Upper lobe of left lung (tissue), 6 donors: Measurements from ENCODE around the gene STK25. TPM values are rescaled to one million over a fixed set of nuclear protein-coding genes. Genes with fewer than 3 reads are reported as not detected.

Experiments
- ATAC-seq, 2 donors: fragments of 200-7000 bp; cut with Tn5 transposase; one replicate each; pipeline ENCODE4 v1.9.1; 2022; ENCODE audit warnings: mild to moderate bottlenecking in 2 of 2, moderate library complexity in 2 of 2; ENCODE audit not compliant: low FRiP score in 2 of 2
- DNase-seq, 2 donors: peaks; one replicate each; pipeline ENCODE4 v3.0.0-alpha.2; 2019 to 2020
- H3K27ac ChIP-seq, 4 donors: fragments of 200-600 bp; sonication (generic); one replicate each; pipeline ENCODE4 v1.5.1; 2016 to 2019
- H3K27me3 ChIP-seq, 4 donors: fragments of 200-600 bp; sonication (generic); one replicate each; pipeline ENCODE4 v1.5.1; 2017 to 2019
- H3K36me3 ChIP-seq, 4 donors: fragments of 200-600 bp; sonication (generic); one replicate each; pipeline ENCODE4 v1.5.1; 2016 to 2019
- H3K4me1 ChIP-seq, 4 donors: fragments of 200-600 bp; sonication (generic); one replicate each; pipeline ENCODE4 v1.5.1; 2018 to 2019
- H3K4me3 ChIP-seq, 4 donors: fragments of 200-600 bp; sonication (generic); one replicate each; pipeline ENCODE4 v1.5.1; 2017 to 2019; ENCODE audit warnings: mild to moderate bottlenecking in 2 of 4, moderate library complexity in 1 of 4
- H3K9me3 ChIP-seq, 4 donors: fragments of 200-600 bp; sonication (generic); one replicate each; pipeline ENCODE4 v1.5.1; 2018 to 2019
- EP300 ChIP-seq, 4 donors: sonication (generic); formaldehyde crosslinking; IDR thresholded peaks; one replicate each; pipeline ENCODE4 v1.5.1; 2017; ENCODE audit warnings: antibody characterized with exemption in 4 of 4, control low read depth in 2 of 4
- POLR2A ChIP-seq, 4 donors: fragments of 450-650 bp; IDR thresholded peaks; one replicate each; pipeline ENCODE4 v1.5.1; 2016 to 2017; ENCODE audit warnings: antibody characterized with exemption in 4 of 4, mild to moderate bottlenecking in 2 of 4
- POLR2AphosphoS5 ChIP-seq, 2 donors: sonication (generic); formaldehyde crosslinking; IDR thresholded peaks; one replicate each; pipeline ENCODE4 v1.5.1; 2017; ENCODE audit warnings: antibody characterized with exemption in 2 of 2
- WGBS, 2 donors: methylation state at CpG; one replicate each; pipeline ENCODE4 v1.1.5; 2017 to 2018; 5-methylcytosine and 5-hydroxymethylcytosine counted together
- total RNA-seq, 6 donors: library from RNA; depleted of rRNA in 4 of 6; stranded (reverse); fragments of >200 nt in 4 of 6; gene quantifications; one replicate each; pipeline versions ENCODE4 v1.1.0 to v1.2.1, GENCODE V29; 2016 to 2021
- TF ChIP-seq, protein P1 (sequence below), 6 experiments: fragments of 450-650 bp in 4 of 6; fragments of 200-600 bp in 2 of 6; sonication (generic) in 2 of 6; IDR thresholded peaks; one replicate each; pipeline ENCODE4 v1.5.1; 2016 to 2019; ENCODE audit warnings: antibody characterized with exemption in 6 of 6
- donor health status: DM: no; HTN: no; CAD: no; lungs with moderate emphysema.
- donor health status: DM: no; HTN: yes; CAD: no; lungs with severe emphysema.

STK25 gene
- total RNA-seq, 6 donors from 2014 or later, result 97.3 to 351 (median 134) TPM

DNA sequence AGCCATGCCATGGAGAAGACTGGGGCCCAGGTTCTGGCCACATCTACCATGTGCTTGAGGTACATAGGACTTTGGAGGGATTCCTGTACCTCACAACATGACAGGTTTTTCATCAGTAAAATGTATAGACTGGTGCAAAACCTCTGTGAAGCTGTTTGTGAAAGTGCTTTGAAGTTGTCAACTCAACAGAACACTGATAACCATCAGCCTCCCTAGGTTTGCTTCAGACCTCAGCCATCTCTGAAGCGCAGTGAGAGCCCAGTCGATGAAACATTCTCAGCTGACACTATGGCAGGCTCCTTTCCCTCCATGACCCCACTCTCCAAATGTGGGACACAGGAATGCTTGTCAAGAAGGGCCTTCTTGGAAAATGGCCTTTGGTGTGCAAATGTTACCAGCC, 38.6 kb downstream of the STK25 start:
- no peak for DNase-seq
- no peak for ATAC-seq
- TF ChIP-seq POLR2AphosphoS5 (IDR thresholded peaks at IDR 0.05) (no peak), POLR2A (IDR thresholded peaks at IDR 0.05) (no peak), EP300 (IDR thresholded peaks at IDR 0.05) (no peak)
- TF ChIP-seq, protein P1, sequence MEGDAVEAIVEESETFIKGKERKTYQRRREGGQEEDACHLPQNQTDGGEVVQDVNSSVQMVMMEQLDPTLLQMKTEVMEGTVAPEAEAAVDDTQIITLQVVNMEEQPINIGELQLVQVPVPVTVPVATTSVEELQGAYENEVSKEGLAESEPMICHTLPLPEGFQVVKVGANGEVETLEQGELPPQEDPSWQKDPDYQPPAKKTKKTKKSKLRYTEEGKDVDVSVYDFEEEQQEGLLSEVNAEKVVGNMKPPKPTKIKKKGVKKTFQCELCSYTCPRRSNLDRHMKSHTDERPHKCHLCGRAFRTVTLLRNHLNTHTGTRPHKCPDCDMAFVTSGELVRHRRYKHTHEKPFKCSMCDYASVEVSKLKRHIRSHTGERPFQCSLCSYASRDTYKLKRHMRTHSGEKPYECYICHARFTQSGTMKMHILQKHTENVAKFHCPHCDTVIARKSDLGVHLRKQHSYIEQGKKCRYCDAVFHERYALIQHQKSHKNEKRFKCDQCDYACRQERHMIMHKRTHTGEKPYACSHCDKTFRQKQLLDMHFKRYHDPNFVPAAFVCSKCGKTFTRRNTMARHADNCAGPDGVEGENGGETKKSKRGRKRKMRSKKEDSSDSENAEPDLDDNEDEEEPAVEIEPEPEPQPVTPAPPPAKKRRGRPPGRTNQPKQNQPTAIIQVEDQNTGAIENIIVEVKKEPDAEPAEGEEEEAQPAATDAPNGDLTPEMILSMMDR (IDR thresholded peaks at IDR 0.05), result no peak
- 88 to 100% methylated on average over 2 of the region's 2 CpGs for WGBS, 2 donors
- Histone ChIP-seq H3K4me1 (no peaks in the 10 kb centered on the region), H3K27me3 (no peaks in the 10 kb centered on the region), H3K4me3 (no peak overlapping the region), H3K36me3 (peaks cover 0 to 17% (median 2%) of the 10 kb centered on the region in 4 donors), H3K27ac (no peak overlapping the region), H3K9me3 (no peaks in the 10 kb centered on the region)

DNA sequence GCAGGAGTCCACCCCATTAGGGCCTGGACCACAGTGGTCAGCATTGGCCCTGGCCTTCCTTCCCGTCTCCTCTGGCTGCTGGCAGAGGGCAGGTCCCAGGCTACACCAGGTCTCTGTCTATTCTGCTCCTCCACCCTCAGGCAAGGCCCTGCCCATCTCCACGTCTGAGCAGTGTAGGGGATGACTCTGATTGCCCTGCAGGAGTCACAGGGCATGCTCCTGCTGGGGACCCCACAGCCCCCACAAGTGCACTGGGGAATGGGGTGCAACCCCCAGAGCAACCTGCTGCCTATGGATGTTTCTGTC, 40.0 kb downstream of the STK25 start:
- ATAC-seq (no peak), DNase-seq (no peak)
- Histone ChIP-seq H3K4me3 (no peak overlapping the region), H3K4me1 (no peaks in the 10 kb centered on the region), H3K27me3 (no peaks in the 10 kb centered on the region), H3K9me3 (no peaks in the 10 kb centered on the region), H3K27ac (no peak overlapping the region), H3K36me3 (peaks cover 0 to 25% (median 6%) of the 10 kb centered on the region in 4 donors)
- 94% methylated on average over 2 of the region's 2 CpGs; no CpG with 5 or more reads in 1 of the 2 donors for WGBS, 2 donors
- TF ChIP-seq EP300 (IDR thresholded peaks at IDR 0.05), result no peak
- no peak for TF ChIP-seq POLR2A (IDR thresholded peaks at IDR 0.05)
- TF ChIP-seq POLR2AphosphoS5 (IDR thresholded peaks at IDR 0.05), result no peak
- TF ChIP-seq, protein P1 (IDR thresholded peaks at IDR 0.05), result no peak

DNA sequence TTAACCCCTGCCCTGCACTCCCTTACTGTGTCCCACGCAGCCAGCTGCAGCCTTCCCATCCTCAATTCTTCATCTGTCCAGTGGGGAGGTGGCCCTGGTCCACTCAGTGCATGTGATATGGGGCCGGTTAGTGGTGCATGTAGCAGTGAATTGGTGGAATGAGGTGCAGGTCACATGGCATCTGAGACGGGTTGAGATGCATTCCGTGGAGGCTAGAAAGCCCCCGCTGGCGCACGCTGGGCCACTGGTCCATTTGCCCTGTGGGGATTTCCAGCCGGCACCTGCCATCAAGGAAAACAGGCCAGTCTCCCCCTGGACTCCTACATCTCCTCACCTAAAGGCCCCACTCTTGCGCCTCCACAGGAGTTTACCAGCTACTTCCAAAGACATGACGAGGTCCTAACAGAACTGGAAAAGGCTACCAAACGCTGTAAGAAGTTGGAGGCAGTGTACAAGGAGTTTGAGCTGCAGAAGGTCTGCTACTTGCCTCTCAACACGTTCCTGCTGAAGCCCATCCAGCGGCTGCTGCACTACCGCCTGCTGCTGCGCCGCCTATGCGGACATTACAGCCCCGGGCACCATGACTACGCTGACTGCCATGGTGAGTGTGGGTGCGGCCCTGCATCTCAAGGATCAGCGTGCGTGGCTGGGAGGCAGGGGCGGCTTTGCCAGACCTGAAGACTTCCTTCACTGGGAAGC, 40.5 kb downstream of the STK25 start:
- peaks cover 0 to 30% (median 9%) of the 10 kb centered on the region in 4 donors for H3K36me3 ChIP-seq
- ATAC-seq, result no peak
- peak in 1 of 2 donors; percentile 71 for DNase-seq
- no peaks in the 10 kb centered on the region for H3K4me1 ChIP-seq
- no peak overlapping the region for H3K4me3 ChIP-seq
- WGBS, 2 donors, result 94 to 96% methylated on average over 4 to 23 of the region's 23 CpGs
- H3K27ac ChIP-seq, result no peak overlapping the region
- TF ChIP-seq EP300 (IDR thresholded peaks at IDR 0.05) (no peak), POLR2A (IDR thresholded peaks at IDR 0.05) (no peak), POLR2AphosphoS5 (IDR thresholded peaks at IDR 0.05) (no peak)
- TF ChIP-seq, protein P1 (IDR thresholded peaks at IDR 0.05), result no peak
- H3K9me3 ChIP-seq, result no peaks in the 10 kb centered on the region
- H3K27me3 ChIP-seq, result no peaks in the 10 kb centered on the region

DNA sequence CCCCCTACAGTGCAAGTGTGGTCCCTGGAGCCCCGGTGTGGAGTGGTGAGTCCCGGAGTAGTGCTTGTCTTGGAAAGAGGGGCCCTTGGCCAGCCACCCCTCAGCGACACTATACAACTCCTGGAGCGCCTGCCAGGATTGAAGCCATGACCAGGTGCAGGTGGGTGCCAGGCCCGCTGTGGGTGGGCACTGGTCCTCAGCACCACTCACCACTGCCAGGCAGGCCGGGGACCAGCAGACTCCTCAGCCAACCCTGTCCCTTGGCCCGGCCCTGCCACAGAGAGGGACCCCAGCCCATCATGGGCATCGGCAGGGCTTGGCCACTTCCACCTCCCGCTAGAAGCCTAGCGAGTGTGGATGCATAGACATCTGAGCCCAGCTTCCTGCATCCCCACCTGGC, 42.2 kb downstream of the STK25 start:
- DNase-seq, result peak in 1 of 2 donors; percentile 51
- H3K27me3 ChIP-seq, result no peaks in the 10 kb centered on the region
- 91 to 94% methylated on average over 6 to 10 of the region's 10 CpGs for WGBS, 2 donors
- no peak for TF ChIP-seq POLR2AphosphoS5 (IDR thresholded peaks at IDR 0.05)
- TF ChIP-seq, protein P1 (IDR thresholded peaks at IDR 0.05), result no peak
- TF ChIP-seq EP300 (IDR thresholded peaks at IDR 0.05), result no peak
- no peak for TF ChIP-seq POLR2A (IDR thresholded peaks at IDR 0.05)
- ATAC-seq, result no peak
- H3K9me3 ChIP-seq, result no peaks in the 10 kb centered on the region
- no peak overlapping the region for H3K4me3 ChIP-seq
- peaks cover 0 to 10% (median 0%) of the 10 kb centered on the region in 4 donors for H3K4me1 ChIP-seq
- no peak overlapping the region for H3K27ac ChIP-seq
- peaks cover 0 to 32% (median 9%) of the 10 kb centered on the region in 4 donors for H3K36me3 ChIP-seq

DNA sequence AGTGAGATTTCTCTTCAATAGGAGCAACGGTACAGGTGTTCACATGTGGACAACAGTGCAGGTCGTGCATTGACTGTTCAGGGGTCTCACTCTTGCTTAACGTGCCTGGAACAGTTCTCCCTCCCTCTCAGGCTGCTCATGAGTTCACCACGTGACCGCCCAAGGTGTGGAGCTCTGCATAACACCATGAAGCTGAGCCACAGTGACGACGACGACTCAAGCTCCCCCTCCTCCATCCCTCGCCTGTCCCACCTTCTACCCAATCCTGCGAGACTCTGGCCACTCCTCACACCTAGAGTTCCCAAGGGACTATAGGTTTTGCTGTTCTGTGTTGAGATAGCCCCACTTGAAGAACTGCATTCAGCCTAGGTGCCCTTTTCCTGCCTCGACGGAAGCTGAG, 42.8 kb downstream of the STK25 start:
- WGBS, 2 donors, result 85 to 88% methylated on average over 10 to 12 of the region's 12 CpGs

More for the DNA sequence above, 42.8 kb downstream of the STK25 start:
- peaks cover 0 to 32% (median 9%) of the 10 kb centered on the region in 4 donors for H3K36me3 ChIP-seq
- TF ChIP-seq POLR2A (IDR thresholded peaks at IDR 0.05), result no peak
- TF ChIP-seq POLR2AphosphoS5 (IDR thresholded peaks at IDR 0.05), result no peak
- TF ChIP-seq, protein P1 (IDR thresholded peaks at IDR 0.05), result no peak
- no peak for TF ChIP-seq EP300 (IDR thresholded peaks at IDR 0.05)
- H3K4me1 ChIP-seq, result peaks cover 0 to 10% (median 0%) of the 10 kb centered on the region in 4 donors
- no peak for DNase-seq
- no peak overlapping the region for H3K4me3 ChIP-seq
- no peak for ATAC-seq
- no peaks in the 10 kb centered on the region for H3K27me3 ChIP-seq
- no peaks in the 10 kb centered on the region for H3K9me3 ChIP-seq
- H3K27ac ChIP-seq, result no peak overlapping the region
